NOMO-1 treated with DMSO at 0.1 percent for 48 hours (cell line): ENCODE measurements around the gene LAPTM5.
A peak's percentile ranks its signal among the peaks of the same experiment; 100 is the strongest.

Experiments
- DNase-seq: peaks from one replicate; lab custom pipeline; 2025; ENCODE audit not compliant: unreplicated experiment; lab: John Stamatoyannopoulos, UW

LAPTM5 gene

GRCh38 chr1:30718636-30719405 is 38.8 kb downstream of the LAPTM5 start:
- DNase-seq, result peak; percentile 92

- DNase-seq, result peak; percentile 100
Measured at GRCh38 chr1:30718091-30718635, 39.4 kb downstream of the LAPTM5 start.

- DNase-seq, result no peak
Measured at GRCh38 chr1:30716646-30717045, 40.9 kb downstream of the LAPTM5 start.

- DNase-seq, result no peak
Measured at GRCh38 chr1:30715886-30716285, 41.7 kb downstream of the LAPTM5 start.

- no peak for DNase-seq
Measured at GRCh38 chr1:30715216-30715615, 42.4 kb downstream of the LAPTM5 start.

GRCh38 chr1:30714536-30715090 is 43.0 kb downstream of the LAPTM5 start:
- DNase-seq, result no peak

- no peak for DNase-seq
Measured at GRCh38 chr1:30714025-30714424, 43.5 kb downstream of the LAPTM5 start.

- no peak for DNase-seq
Measured at GRCh38 chr1:30713311-30713710, 44.3 kb downstream of the LAPTM5 start.

GRCh38 chr1:30712583-30712982 is 45.0 kb downstream of the LAPTM5 start:
- no peak for DNase-seq

- DNase-seq, result no peak
Measured at GRCh38 chr1:30710407-30710806, 47.2 kb downstream of the LAPTM5 start.

- no peak for DNase-seq
Measured at GRCh38 chr1:30708361-30708728, 49.2 kb downstream of the LAPTM5 start.

- DNase-seq, result peak; percentile 27
Measured at GRCh38 chr1:30707412-30708360, 49.9 kb downstream of the LAPTM5 start.

GRCh38 chr1:30706528-30706927 is 51.0 kb downstream of the LAPTM5 start:
- no peak for DNase-seq

- DNase-seq, result no peak
Measured at GRCh38 chr1:30705698-30706097, 51.9 kb downstream of the LAPTM5 start.

- DNase-seq, result no peak
Measured at GRCh38 chr1:30704765-30705509, 52.6 kb downstream of the LAPTM5 start.

GRCh38 chr1:30704271-30704670 is 53.3 kb downstream of the LAPTM5 start:
- DNase-seq, result no peak

- DNase-seq, result no peak
Measured at GRCh38 chr1:30702823-30703222, 54.8 kb downstream of the LAPTM5 start.

- DNase-seq, result no peak
Measured at GRCh38 chr1:30701258-30701633, 56.3 kb downstream of the LAPTM5 start.

GRCh38 chr1:30700528-30701257 is 56.9 kb downstream of the LAPTM5 start:
- no peak for DNase-seq

- no peak for DNase-seq
Measured at GRCh38 chr1:30699762-30700161, 57.8 kb downstream of the LAPTM5 start.
